Measurements from ENCODE around the gene WFIKKN1.
A peak's percentile ranks its signal among the peaks of the same experiment; 100 is the strongest.

Gene WFIKKN1

DNA sequence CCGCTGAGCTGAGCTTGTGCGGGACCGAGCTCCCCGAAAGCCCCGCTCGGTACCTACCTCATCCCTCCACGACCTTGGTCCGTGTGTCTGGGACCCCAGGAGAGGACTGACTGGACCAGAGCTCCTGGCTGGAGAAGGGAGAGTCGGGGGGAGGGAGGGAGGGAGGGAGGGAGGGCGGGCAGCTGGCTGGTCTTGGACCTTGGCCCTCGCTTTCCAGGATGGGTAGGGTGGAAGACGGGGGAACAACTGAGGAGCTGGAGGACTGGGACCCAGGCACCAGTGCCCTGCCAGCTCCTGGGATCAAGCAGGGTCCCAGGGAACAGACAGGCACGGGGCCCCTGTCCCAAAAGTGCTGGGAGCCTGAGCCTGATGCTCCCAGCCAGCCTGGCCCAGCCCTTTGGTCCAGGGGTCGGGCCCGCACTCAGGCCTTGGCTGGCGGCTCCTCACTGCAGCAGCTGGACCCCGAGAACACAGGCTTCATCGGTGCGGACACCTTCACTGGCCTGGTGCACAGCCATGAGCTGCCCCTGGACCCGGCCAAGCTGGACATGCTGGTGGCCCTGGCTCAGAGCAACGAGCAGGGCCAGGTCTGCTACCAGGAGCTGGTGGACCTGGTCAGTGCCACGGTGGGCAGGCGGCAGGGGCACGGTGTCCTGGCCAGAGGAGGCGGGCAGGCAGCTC lies 45.2 kb downstream of the WFIKKN1 start:
- no peak for DNase-seq

DNA sequence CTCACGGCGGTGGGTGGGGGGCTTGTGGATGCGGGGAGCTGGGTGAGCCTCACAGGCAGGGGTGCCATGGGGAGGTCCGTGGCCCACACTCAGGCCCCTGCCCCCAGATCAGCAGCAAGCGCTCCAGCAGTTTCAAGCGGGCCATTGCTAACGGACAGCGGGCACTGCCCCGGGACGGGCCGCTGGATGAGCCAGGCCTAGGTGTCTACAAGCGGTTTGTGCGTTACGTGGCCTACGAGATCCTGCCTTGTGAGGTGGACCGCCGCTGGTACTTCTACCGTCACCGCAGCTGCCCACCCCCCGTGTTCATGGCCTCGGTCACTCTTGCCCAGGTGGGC lies 45.7 kb downstream of the WFIKKN1 start:
- DNase-seq = no peak

DNA sequence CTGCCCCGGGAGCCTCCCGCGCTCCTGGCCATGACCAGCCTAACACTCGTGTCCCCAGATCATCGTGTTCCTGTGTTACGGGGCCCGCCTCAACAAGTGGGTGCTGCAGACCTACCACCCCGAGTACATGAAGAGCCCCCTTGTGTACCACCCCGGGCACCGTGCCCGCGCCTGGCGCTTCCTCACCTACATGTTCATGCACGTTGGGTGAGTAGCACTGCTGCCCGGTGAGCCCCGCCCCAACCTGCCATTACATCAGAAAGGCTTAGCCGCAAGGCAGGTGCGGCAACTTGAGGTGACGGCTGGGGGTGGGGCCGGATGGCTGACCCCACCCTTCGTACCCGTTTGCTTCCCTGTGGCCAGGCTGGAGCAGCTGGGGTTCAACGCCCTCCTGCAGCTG lies 46.1 kb downstream of the WFIKKN1 start:
- DNase-seq = peak; percentile 37

GRCh38 chr16:677316-678190 lies 46.8 kb downstream of the WFIKKN1 start:
- DNase-seq = no peak

DNA sequence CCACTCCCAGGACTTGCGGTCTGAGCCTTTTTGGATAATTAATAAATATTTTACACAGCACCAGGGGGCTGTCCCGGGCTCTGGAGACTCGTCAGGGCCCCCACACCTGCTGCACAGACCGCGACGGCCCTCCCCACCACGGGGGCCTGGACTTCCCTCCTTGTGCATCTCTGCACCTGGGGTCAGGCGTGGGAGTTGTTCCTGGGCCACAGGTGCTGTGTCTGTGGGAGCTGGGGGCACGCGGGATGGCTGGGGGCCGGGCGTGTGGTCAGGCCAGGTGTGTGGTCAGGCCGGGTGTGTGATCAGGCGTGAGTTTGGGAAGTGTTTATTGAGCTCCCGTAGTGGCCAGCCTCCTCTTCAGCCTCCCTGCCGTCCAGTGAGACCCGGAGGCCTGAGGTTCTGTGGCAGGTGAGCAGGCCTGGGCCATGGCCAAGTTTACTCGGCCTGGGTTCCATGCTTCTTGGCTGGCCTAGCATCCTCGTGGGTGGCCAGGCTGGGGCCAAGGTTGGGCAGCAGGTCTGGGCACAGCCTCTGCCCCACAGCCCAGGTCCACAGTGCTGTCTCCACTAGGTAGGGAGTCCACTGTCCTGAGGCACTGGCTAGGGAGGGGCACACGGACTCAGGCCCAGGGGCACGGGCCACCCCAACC lies 47.5 kb downstream of the WFIKKN1 start:
- DNase-seq = no peak

GRCh38 chr16:678858-679813 lies 48.4 kb downstream of the WFIKKN1 start:
- DNase-seq = peak; percentile 58

DNA sequence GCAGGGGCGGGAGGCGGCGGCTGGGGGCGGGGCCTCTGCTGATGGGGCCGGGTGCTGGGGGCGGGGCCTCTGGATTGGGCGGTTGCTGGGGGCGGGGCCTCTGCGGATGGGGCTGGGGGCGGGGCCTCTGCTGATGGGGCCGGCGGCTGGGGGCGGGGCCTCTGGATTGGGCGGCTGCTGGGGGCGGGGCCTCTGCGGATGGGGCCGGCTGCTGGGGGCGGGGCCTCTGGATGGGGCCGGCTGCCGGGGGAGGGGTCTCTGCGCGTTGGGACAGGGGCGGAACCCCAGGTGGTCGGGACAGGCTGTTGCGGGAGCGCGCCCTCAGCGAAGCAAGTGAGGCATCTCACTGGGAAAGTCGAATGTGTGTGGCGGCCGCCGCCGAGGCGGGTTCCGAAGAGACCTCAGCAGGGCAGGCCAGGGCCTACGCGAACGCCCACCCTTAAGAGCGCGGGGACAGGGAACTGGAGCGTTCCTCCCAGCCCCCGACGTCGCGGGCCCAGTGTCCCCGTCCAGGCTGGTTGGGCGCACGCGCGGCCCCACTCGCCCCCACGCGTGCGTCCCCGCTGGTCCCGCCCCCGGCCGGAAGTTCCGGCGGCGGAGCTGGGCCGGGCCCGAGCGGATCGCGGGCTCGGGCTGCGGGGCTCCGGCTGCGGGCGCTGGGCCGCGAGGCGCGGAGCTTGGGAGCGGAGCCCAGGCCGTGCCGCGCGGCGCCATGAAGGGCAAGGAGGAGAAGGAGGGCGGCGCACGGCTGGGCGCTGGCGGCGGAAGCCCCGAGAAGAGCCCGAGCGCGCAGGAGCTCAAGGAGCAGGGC lies 49.2 kb downstream of the WFIKKN1 start, which contains the start of gene STUB1:
STUB1 (plus strand) TSS at position 597 of the 811 bp plus-strand sequence; CDS start at position 713, 116 bp downstream.
- DNase-seq = peak; percentile 69

DNA sequence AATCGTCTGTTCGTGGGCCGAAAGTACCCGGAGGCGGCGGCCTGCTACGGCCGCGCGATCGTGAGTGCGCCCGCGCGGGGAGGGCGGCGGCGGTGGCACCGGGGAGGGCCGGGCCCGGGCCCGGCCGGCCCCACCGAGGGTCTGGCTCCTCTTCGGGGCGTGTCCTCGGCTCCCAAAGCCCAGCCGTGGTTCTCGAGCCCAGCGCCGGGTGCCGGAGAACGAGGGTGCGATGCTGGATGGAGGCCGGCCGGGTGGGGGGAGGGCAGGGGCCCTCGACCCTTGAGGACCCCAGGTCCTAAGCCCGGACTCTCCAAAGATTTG lies 49.8 kb downstream of the WFIKKN1 start:
- DNase-seq = no peak

DNA sequence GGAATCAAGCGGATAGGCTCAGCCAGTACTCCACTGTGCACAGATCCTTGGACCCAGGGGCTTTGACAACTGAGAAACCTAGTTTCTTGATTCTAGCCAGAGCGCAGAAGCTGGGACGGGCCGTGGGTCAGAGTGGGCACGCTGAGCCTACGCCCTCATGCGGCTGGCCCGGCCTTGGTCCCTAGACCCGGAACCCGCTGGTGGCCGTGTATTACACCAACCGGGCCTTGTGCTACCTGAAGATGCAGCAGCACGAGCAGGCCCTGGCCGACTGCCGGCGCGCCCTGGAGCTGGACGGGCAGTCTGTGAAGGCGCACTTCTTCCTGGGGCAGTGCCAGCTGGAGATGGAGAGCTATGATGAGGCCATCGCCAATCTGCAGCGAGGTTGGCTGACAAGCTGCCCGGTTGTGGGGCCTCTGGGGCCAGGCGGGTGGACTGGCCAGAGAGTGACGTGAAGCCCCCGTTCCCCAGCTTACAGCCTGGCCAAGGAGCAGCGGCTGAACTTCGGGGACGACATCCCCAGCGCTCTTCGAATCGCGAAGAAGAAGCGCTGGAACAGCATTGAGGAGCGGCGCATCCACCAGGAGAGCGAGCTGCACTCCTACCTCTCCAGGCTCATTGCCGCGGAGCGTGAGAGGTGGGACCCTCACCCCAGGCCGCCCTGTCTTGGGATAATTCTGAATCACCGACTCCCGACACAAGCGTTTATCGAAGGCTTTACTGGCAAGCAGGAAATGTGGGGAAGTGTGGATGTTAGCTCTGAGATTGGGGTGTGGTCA lies 50.4 kb downstream of the WFIKKN1 start:
- no peak for DNase-seq

DNA sequence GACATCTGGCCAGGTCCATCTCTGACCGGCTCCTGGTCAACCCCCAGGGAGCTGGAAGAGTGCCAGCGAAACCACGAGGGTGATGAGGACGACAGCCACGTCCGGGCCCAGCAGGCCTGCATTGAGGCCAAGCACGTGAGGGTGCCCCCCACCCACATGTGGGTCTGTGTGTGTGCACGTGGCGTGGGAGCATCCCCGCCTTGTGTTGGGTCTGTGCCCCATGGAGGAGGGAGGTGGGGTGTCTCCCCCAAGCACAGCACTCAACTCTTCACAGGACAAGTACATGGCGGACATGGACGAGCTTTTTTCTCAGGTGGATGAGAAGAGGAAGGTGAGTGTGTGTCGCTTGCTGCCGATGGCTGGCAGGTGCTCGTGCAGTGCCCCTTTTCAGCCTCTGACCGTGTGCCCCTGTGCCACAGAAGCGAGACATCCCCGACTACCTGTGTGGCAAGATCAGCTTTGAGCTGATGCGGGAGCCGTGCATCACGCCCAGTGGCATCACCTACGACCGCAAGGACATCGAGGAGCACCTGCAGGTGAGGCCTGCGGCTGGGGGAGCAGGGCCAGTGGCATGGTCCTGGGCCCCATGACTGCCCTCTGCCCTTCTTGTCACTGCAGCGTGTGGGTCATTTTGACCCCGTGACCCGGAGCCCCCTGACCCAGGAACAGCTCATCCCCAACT lies 51.1 kb downstream of the WFIKKN1 start:
- no peak for DNase-seq

DNA sequence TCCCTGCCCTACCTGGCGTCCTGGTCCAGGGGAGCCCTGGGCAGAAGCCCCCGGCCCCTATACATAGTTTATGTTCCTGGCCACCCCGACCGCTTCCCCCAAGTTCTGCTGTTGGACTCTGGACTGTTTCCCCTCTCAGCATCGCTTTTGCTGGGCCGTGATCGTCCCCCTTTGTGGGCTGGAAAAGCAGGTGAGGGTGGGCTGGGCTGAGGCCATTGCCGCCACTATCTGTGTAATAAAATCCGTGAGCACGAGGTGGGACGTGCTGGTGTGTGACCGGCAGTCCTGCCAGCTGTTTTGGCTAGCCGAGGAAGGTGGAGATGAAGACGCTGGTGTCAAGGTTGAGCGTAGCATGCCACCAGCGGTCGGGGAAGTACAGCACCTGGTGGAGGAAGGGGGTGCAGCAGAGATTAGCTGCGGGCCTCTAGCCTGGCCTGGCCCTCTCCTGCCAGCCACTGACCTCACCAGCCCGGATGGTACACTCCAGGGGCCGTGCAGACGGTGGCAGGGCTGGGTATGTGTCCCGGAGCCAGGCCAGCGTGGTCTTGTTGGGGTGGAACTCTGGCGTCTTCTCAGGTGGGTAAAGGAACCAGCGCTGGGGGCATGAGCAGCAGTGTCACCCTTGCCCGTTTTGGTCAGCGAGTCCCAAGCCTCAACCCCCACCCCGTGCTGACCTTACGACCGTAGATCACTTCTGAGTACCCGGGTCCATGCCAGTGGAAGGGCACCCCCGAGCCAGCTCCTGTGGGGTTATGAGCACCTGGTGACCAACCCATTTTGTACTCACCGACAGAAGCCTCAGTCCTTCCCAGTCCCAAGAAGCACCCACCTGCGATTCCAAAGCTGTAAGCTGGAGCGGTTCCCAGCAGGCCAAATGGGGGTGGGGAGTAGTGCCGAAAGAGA lies 52.0 kb downstream of the WFIKKN1 start:
- no peak for DNase-seq

DNA sequence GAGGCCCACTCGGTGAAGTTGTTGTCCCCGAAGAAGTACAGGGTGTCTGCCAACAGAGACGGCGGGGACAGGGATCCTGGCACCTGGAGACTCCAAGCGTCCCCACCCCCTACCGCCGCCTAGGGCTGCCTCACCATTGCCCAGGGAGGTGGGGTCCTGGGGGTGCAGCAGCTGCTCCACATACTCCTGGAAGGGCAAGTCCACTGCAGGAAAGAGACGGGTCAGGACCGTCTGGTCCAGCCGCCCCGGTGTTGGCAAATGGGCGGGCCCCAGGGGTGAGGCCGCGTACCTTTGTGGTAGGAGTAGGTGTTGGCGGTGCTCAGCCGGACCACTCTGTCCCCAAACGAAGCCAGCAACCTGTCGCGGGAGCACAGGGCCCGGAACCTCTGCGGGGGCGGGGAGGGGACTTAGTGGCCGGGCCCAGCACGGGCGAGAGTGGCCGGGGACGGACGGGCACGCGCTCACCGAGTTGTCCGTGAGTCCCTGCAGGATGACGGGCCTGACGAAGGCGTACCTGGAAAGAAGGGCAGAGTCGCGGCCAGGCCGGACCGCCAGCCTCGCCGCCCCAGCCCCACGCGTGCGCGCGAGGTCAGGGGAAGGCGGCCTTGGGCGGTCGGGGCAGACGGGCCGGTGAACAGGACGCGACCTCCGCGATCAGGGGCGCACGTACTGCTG lies 52.7 kb downstream of the WFIKKN1 start:
- no peak for DNase-seq

Measured in NCI-H774 (cell line).